Astrocyte (in vitro differentiated cells and primary cell): ENCODE measurements around the gene KLK2. TPM values are rescaled to one million over a fixed set of nuclear protein-coding genes. Genes with fewer than 3 reads are reported as not detected.

Source experiments
- DNase-seq: peaks from one replicate; pipeline ENCODE4 v3.0.0-alpha.2; 2010; ENCODE audit warnings: low read depth
- FAIRE-seq: peaks from 2 replicates; lab custom pipeline; 2011; peaks lifted over from hg19 to GRCh38; lab: Jason Lieb, UNC
- H2AFZ ChIP-seq: 2 replicates; pipeline ENCODE4 v1.6.0; 2012; ENCODE audit warnings: low read depth, low read length, inconsistent platforms
- H3K27ac ChIP-seq: 2 replicates; pipeline ENCODE4 v1.5.1; 2011; ENCODE audit warnings: low read depth, low read length, inconsistent platforms
- H3K27me3 ChIP-seq: 2 replicates; pipeline ENCODE4 v1.6.0; 2011; ENCODE audit warnings: low read length, inconsistent platforms; ENCODE audit not compliant: insufficient read depth
- H3K36me3 ChIP-seq: 2 replicates; pipeline ENCODE4 v1.5.1; 2011; ENCODE audit warnings: low read length, inconsistent platforms; ENCODE audit not compliant: insufficient read depth
- H3K4me1 ChIP-seq: 2 replicates; pipeline ENCODE4 v1.5.1; 2011; ENCODE audit warnings: low read length, inconsistent platforms; ENCODE audit not compliant: insufficient read depth
- H3K4me2 ChIP-seq: 2 replicates; pipeline ENCODE4 v1.6.0; 2012; ENCODE audit warnings: low read length, inconsistent platforms
- H3K4me3 ChIP-seq: 2 replicates; pipeline ENCODE4 v1.5.1; 2011; ENCODE audit warnings: low read depth, mild to moderate bottlenecking, low read length, inconsistent platforms; ENCODE audit not compliant: insufficient read depth
- H3K79me2 ChIP-seq: 2 replicates; pipeline ENCODE4 v1.6.0; 2012; ENCODE audit warnings: mild to moderate bottlenecking, low read length, inconsistent platforms; ENCODE audit not compliant: insufficient read depth
- H3K9ac ChIP-seq: 2 replicates; pipeline ENCODE4 v1.6.0; 2012; ENCODE audit warnings: mild to moderate bottlenecking, low read length, inconsistent platforms
- H3K9me3 ChIP-seq: 2 replicates; pipeline ENCODE4 v1.5.1; 2012; ENCODE audit warnings: low read depth, mild to moderate bottlenecking, low read length, inconsistent platforms; ENCODE audit not compliant: insufficient read depth
- H4K20me1 ChIP-seq: 2 replicates; pipeline ENCODE4 v1.6.0; 2012; ENCODE audit warnings: low read length, inconsistent platforms; ENCODE audit not compliant: insufficient read depth
- H3K27ac Mint-ChIP-seq: one replicate; pipeline ENCODE4 v1.8.0; 2021; ENCODE audit warnings: mild to moderate bottlenecking, mixed read lengths; ENCODE audit not compliant: unreplicated experiment
- H3K27me3 Mint-ChIP-seq: one replicate; pipeline ENCODE4 v1.8.0; 2021; ENCODE audit warnings: low read depth, mixed read lengths; ENCODE audit not compliant: unreplicated experiment
- H3K36me3 Mint-ChIP-seq: one replicate; pipeline ENCODE4 v1.8.0; 2021; ENCODE audit warnings: low read depth, mixed read lengths; ENCODE audit not compliant: unreplicated experiment
- H3K4me1 Mint-ChIP-seq: one replicate; pipeline ENCODE4 v1.8.0; 2021; ENCODE audit warnings: low read depth, mixed read lengths; ENCODE audit not compliant: unreplicated experiment
- H3K4me3 Mint-ChIP-seq: one replicate; pipeline ENCODE4 v1.8.0; 2021; ENCODE audit warnings: mild to moderate bottlenecking, moderate library complexity, mixed read lengths; ENCODE audit not compliant: unreplicated experiment
- H3K9me3 Mint-ChIP-seq: one replicate; pipeline ENCODE4 v1.8.0; 2021; ENCODE audit warnings: mild to moderate bottlenecking, mixed read lengths; ENCODE audit not compliant: unreplicated experiment
- CTCF ChIP-seq: IDR thresholded peaks from 2 replicates; pipeline ENCODE4 v1.5.1; 2011; ENCODE audit warnings: low read depth, mild to moderate bottlenecking, inconsistent platforms, low read length, moderate library complexity; ENCODE audit not compliant: insufficient read depth
- EZH2 ChIP-seq: IDR thresholded peaks from 2 replicates; pipeline ENCODE4 v1.6.1; 2012; ENCODE audit warnings: mild to moderate bottlenecking, low read length, inconsistent platforms; ENCODE audit not compliant: insufficient read depth
- total RNA-seq: library from RNA; stranded (reverse); gene quantifications from 2 replicates; pipeline ENCODE4 v1.2.1, GENCODE V29; 2021

The KLK2 gene
- total RNA-seq, 1 donor from 2014 or later, result not detected

- FAIRE-seq, result no peak
- no peak overlapping the region for H3K27ac Mint-ChIP-seq
- H3K27me3 Mint-ChIP-seq, result peaks cover 11% of the 10 kb centered on the region
Measured at GRCh38 chr19:50850738-50851137, 22.5 kb upstream of the KLK2 start.

GRCh38 chr19:50851620-50852019 lies 21.6 kb upstream of the KLK2 start:
- DNase-seq, result no peak
- Histone ChIP-seq H3K9ac (no peak overlapping the region), H3K9me3 (no peaks in the 10 kb centered on the region), H3K27me3 (no peaks in the 10 kb centered on the region), H3K4me3 (no peak overlapping the region), H4K20me1 (no peaks in the 10 kb centered on the region), H2AFZ (no peak overlapping the region), H3K4me1 (no peaks in the 10 kb centered on the region), H3K27ac (no peak overlapping the region), H3K79me2 (no peaks in the 10 kb centered on the region), H3K36me3 (no peaks in the 10 kb centered on the region), H3K4me2 (no peak overlapping the region)
- Mint-ChIP-seq H3K36me3 (no peaks in the 10 kb centered on the region), H3K9me3 (peaks cover 8% of the 10 kb centered on the region), H3K4me3 (no peak overlapping the region), H3K4me1 (no peaks in the 10 kb centered on the region), H3K27ac (no peak overlapping the region), H3K27me3 (peaks cover 11% of the 10 kb centered on the region)
- FAIRE-seq, result no peak
- TF ChIP-seq CTCF, result no peak
- no peak for TF ChIP-seq EZH2

More at GRCh38 chr19:50850738-50851137, 22.5 kb upstream of the KLK2 start:
- TF ChIP-seq EZH2, result no peak
- TF ChIP-seq CTCF, result no peak
- Mint-ChIP-seq H3K4me1 (no peaks in the 10 kb centered on the region), H3K9me3 (peaks cover 8% of the 10 kb centered on the region), H3K36me3 (no peaks in the 10 kb centered on the region), H3K4me3 (no peak overlapping the region)
- H3K79me2 ChIP-seq, result no peaks in the 10 kb centered on the region
- H2AFZ ChIP-seq, result no peak overlapping the region
- H3K4me2 ChIP-seq, result no peak overlapping the region
- H3K4me1 ChIP-seq, result no peaks in the 10 kb centered on the region
- H4K20me1 ChIP-seq, result no peaks in the 10 kb centered on the region
- no peak for DNase-seq
- H3K27me3 ChIP-seq, result no peaks in the 10 kb centered on the region
- no peaks in the 10 kb centered on the region for H3K36me3 ChIP-seq
- H3K9ac ChIP-seq, result no peak overlapping the region
- no peaks in the 10 kb centered on the region for H3K9me3 ChIP-seq
- no peak overlapping the region for H3K4me3 ChIP-seq
- H3K27ac ChIP-seq, result no peak overlapping the region

- Mint-ChIP-seq H3K9me3 (peaks cover 8% of the 10 kb centered on the region), H3K27me3 (peaks cover 11% of the 10 kb centered on the region), H3K36me3 (no peaks in the 10 kb centered on the region), H3K4me1 (no peaks in the 10 kb centered on the region), H3K27ac (peak within 1 kb of the TSS; percentile 22), H3K4me3 (no peak within 1 kb of the TSS)
- H3K9me3 ChIP-seq, result no peaks in the 10 kb centered on the region
- FAIRE-seq (no peak), DNase-seq (no peak)
- no peaks in the 10 kb centered on the region for H3K27me3 ChIP-seq
- TF ChIP-seq CTCF, result no peak
- TF ChIP-seq EZH2, result no peak
- H3K4me2 ChIP-seq, result no peak within 1 kb of the TSS
- no peaks in the 10 kb centered on the region for H3K79me2 ChIP-seq
- no peak within 1 kb of the TSS for H3K27ac ChIP-seq
- H3K4me1 ChIP-seq, result no peaks in the 10 kb centered on the region
- no peak within 1 kb of the TSS for H3K9ac ChIP-seq
- H3K4me3 ChIP-seq, result no peak within 1 kb of the TSS
- H3K36me3 ChIP-seq, result no peaks in the 10 kb centered on the region
- no peak within 1 kb of the TSS for H2AFZ ChIP-seq
- no peaks in the 10 kb centered on the region for H4K20me1 ChIP-seq
Measured at GRCh38 chr19:50854636-50855410, 18.4 kb upstream of the KLK2 start, which contains the start of gene KLK3. KLK3 (plus strand) TSS chr19:50854915; CDS start chr19:50854956, 41 bp downstream.
